A549 (cell line): Measurements from ENCODE around the gene NTRK2.

Source experiments
- CEBPB ChIP-seq, 2 experiments: fragments of >200 bp in 1 of 2; sonication (Bioruptor Twin) in 1 of 2; formaldehyde crosslinking in 1 of 2; IDR thresholded peaks; 2 replicates each; pipeline ENCODE4 v1.6.1; 2012 to 2016
- CTCF ChIP-seq: fragments of >200 bp; sonication (Bioruptor Twin); formaldehyde crosslinking; IDR thresholded peaks from 3 replicates; pipeline ENCODE4 v1.5.1; 2016
- EP300 ChIP-seq, 2 experiments: fragments of >200 bp; sonication (Bioruptor Twin); formaldehyde crosslinking; IDR thresholded peaks; 2 replicates in 1 of 2; 3 replicates in 1 of 2; pipeline ENCODE4 v1.6.1; 2016 to 2017
- HDAC2 ChIP-seq: fragments of 200-600 bp; sonication (generic); IDR thresholded peaks from 2 replicates; pipeline ENCODE4 v1.6.1; 2016
- NPAS2 ChIP-seq: fragments of 250-450 bp; sonication (Bioruptor Pico); IDR thresholded peaks from 2 replicates; pipeline ENCODE4 v1.8.0; 2022; ENCODE audit warnings: mild to moderate bottlenecking, moderate library complexity, borderline replicate concordance
- NR3C1 ChIP-seq: fragments of >200 bp; sonication (Bioruptor Twin); formaldehyde crosslinking; IDR thresholded peaks from 3 replicates; pipeline ENCODE4 v1.6.1; 2017
- POLR2A ChIP-seq: IDR thresholded peaks from 2 replicates; pipeline ENCODE4 v1.6.1; 2012; ENCODE audit warnings: mild to moderate bottlenecking, low read length
- RNF2 ChIP-seq: fragments of 200-600 bp; sonication (generic); IDR thresholded peaks from 2 replicates; pipeline ENCODE4 v1.6.1; 2016; ENCODE audit warnings: low read depth, mild to moderate bottlenecking, antibody characterized with exemption, moderate library complexity, borderline replicate concordance
- SMC3 ChIP-seq: fragments of >200 bp; sonication (Bioruptor Twin); formaldehyde crosslinking; IDR thresholded peaks from 3 replicates; pipeline ENCODE4 v1.6.1; 2018; ENCODE audit warnings: inconsistent platforms
- TP53 ChIP-seq: fragments of 250-450 bp; sonication (Bioruptor Pico); IDR thresholded peaks from 2 replicates; pipeline ENCODE4 v1.5.0; 2021; ENCODE audit warnings: mild to moderate bottlenecking, moderate library complexity
- ZC3H11A ChIP-seq: fragments of 450-650 bp; IDR thresholded peaks from 2 replicates; pipeline ENCODE4 v1.6.1; 2014; ENCODE audit warnings: antibody characterized with exemption, mild to moderate bottlenecking
- TF ChIP-seq, protein P1 (sequence below): fragments of 200-600 bp; sonication (generic); IDR thresholded peaks from 2 replicates; pipeline ENCODE4 v1.6.1; 2016; ENCODE audit warnings: antibody characterized with exemption, mild to moderate bottlenecking, moderate library complexity
- TF ChIP-seq, protein P2 (sequence below): fragments of 450-650 bp; IDR thresholded peaks from 2 replicates; pipeline ENCODE4 v1.6.1; 2014; ENCODE audit warnings: antibody characterized with exemption
- TF ChIP-seq, protein P3 (sequence below): IDR thresholded peaks from 2 replicates; pipeline ENCODE4 v1.6.1; 2012

DNA sequence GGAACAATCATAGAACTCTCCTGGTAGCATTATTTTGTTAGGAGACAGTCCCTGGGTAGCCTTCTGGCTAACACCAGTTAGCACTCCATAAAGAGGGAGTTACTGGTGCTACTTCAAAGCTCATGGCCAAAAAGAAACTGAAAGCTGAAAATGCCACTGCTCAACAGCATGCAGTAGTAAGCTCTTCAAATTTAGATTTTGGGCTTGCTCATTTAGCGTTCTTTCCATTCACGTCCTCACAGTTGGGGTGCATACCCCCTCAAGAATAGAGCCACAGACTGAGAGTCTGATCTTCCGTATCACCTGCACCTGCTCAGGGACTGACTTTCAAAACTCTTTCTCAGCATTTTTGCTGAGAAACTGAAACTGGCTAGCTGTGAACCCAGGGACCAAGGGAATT is 24.7 kb downstream of the NTRK2 start:
- TF ChIP-seq, protein P1, sequence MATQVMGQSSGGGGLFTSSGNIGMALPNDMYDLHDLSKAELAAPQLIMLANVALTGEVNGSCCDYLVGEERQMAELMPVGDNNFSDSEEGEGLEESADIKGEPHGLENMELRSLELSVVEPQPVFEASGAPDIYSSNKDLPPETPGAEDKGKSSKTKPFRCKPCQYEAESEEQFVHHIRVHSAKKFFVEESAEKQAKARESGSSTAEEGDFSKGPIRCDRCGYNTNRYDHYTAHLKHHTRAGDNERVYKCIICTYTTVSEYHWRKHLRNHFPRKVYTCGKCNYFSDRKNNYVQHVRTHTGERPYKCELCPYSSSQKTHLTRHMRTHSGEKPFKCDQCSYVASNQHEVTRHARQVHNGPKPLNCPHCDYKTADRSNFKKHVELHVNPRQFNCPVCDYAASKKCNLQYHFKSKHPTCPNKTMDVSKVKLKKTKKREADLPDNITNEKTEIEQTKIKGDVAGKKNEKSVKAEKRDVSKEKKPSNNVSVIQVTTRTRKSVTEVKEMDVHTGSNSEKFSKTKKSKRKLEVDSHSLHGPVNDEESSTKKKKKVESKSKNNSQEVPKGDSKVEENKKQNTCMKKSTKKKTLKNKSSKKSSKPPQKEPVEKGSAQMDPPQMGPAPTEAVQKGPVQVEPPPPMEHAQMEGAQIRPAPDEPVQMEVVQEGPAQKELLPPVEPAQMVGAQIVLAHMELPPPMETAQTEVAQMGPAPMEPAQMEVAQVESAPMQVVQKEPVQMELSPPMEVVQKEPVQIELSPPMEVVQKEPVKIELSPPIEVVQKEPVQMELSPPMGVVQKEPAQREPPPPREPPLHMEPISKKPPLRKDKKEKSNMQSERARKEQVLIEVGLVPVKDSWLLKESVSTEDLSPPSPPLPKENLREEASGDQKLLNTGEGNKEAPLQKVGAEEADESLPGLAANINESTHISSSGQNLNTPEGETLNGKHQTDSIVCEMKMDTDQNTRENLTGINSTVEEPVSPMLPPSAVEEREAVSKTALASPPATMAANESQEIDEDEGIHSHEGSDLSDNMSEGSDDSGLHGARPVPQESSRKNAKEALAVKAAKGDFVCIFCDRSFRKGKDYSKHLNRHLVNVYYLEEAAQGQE = no peak
- no peak for TF ChIP-seq POLR2A
- no peak for TF ChIP-seq CTCF
- TF ChIP-seq EP300 (IDR thresholded peaks at IDR 0.05) = no peak
- TF ChIP-seq SMC3 = no peak
- no peak for TF ChIP-seq HDAC2
- no peak for TF ChIP-seq RNF2
- TF ChIP-seq NR3C1 = no peak
- TF ChIP-seq, protein P2, sequence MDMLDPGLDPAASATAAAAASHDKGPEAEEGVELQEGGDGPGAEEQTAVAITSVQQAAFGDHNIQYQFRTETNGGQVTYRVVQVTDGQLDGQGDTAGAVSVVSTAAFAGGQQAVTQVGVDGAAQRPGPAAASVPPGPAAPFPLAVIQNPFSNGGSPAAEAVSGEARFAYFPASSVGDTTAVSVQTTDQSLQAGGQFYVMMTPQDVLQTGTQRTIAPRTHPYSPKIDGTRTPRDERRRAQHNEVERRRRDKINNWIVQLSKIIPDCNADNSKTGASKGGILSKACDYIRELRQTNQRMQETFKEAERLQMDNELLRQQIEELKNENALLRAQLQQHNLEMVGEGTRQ = no peak
- TF ChIP-seq NPAS2 (CRISPR knock-in tag) = no peak
- TF ChIP-seq, protein P3, sequence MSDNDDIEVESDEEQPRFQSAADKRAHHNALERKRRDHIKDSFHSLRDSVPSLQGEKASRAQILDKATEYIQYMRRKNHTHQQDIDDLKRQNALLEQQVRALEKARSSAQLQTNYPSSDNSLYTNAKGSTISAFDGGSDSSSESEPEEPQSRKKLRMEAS = no peak
- no peak for TF ChIP-seq ZC3H11A
- TF ChIP-seq TP53 (CRISPR knock-in tag) = no peak
- TF ChIP-seq CEBPB (IDR thresholded peaks at IDR 0.05) = no peak
